ENCODE results near the gene SLC2A5.

DNA sequence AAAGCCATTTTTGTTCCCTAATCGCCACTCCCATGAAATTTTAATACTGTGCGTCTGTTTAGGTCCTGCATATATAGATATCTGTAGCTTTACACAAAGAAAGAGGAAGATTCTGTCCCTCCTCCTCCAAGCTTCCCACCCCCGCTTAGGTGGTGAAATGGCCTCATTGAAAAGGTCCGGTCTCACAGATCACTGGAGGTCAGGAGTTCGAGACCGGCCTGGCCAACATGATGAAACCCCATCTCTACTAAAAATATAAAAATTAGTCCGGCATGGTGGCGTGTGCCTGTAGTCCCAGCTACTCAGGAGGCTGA, 64.1 kb downstream of the SLC2A5 start:
- TF ChIP-seq, protein P1, sequence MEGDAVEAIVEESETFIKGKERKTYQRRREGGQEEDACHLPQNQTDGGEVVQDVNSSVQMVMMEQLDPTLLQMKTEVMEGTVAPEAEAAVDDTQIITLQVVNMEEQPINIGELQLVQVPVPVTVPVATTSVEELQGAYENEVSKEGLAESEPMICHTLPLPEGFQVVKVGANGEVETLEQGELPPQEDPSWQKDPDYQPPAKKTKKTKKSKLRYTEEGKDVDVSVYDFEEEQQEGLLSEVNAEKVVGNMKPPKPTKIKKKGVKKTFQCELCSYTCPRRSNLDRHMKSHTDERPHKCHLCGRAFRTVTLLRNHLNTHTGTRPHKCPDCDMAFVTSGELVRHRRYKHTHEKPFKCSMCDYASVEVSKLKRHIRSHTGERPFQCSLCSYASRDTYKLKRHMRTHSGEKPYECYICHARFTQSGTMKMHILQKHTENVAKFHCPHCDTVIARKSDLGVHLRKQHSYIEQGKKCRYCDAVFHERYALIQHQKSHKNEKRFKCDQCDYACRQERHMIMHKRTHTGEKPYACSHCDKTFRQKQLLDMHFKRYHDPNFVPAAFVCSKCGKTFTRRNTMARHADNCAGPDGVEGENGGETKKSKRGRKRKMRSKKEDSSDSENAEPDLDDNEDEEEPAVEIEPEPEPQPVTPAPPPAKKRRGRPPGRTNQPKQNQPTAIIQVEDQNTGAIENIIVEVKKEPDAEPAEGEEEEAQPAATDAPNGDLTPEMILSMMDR (IDR thresholded peaks at IDR 0.05), result peak in 1 of 6 experiments; percentile 0
- no peak for TF ChIP-seq POLR2A (IDR thresholded peaks at IDR 0.05)

Data from adrenal gland (tissue), 5 donors.